Mesendoderm (in vitro differentiated cells): Measurements from ENCODE around the gene YIF1B.

Source experiments
- DNase-seq: peaks from one replicate; pipeline ENCODE4 v3.0.0; 2013
- H2AK5ac ChIP-seq: 2 replicates; pipeline ENCODE4 v1.6.1; 2013; ENCODE audit warnings: low read length, inconsistent platforms
- H2BK120ac ChIP-seq: 2 replicates; pipeline ENCODE4 v1.6.1; 2013; ENCODE audit warnings: low read depth, mild to moderate bottlenecking, low read length, moderate library complexity, mixed read lengths
- H2BK15ac ChIP-seq: replicated peaks from 2 replicates; pipeline ENCODE4 v1.6.1; 2013; ENCODE audit warnings: low read depth, mild to moderate bottlenecking, moderate library complexity
- H2BK5ac ChIP-seq: 2 replicates; pipeline ENCODE4 v1.6.1; 2013; ENCODE audit warnings: low read length, inconsistent platforms
- H3K18ac ChIP-seq: 2 replicates; pipeline ENCODE4 v1.6.1; 2013; ENCODE audit warnings: mild to moderate bottlenecking, low read length, mixed read lengths
- H3K23ac ChIP-seq: one replicate; pipeline ENCODE4 v1.6.1; 2013; ENCODE audit warnings: low read length
- H3K27ac ChIP-seq: 2 replicates; pipeline ENCODE4 v1.5.1; 2013; ENCODE audit warnings: low read depth, mild to moderate bottlenecking, inconsistent platforms, low read length, moderate library complexity
- H3K27me3 ChIP-seq: 2 replicates; pipeline ENCODE4 v1.6.1; 2013; ENCODE audit warnings: low read length, control low read depth, mild to moderate bottlenecking, inconsistent platforms; ENCODE audit not compliant: insufficient read depth, poor library complexity
- H3K36me3 ChIP-seq: 2 replicates; pipeline ENCODE4 v1.6.1; 2013; ENCODE audit warnings: low read length, inconsistent platforms; ENCODE audit not compliant: control insufficient read depth, insufficient read depth
- H3K4ac ChIP-seq: one replicate; pipeline ENCODE4 v1.6.1; 2013; ENCODE audit warnings: low read depth, mild to moderate bottlenecking, low read length, moderate library complexity
- H3K4me1 ChIP-seq: 2 replicates; pipeline ENCODE4 v1.6.1; 2013; ENCODE audit warnings: low read depth, low read length, inconsistent platforms; ENCODE audit not compliant: control insufficient read depth
- H3K4me2 ChIP-seq: 2 replicates; pipeline ENCODE4 v1.6.1; 2013; ENCODE audit warnings: low read length
- H3K4me3 ChIP-seq: 2 replicates; pipeline ENCODE4 v1.5.1; 2013; ENCODE audit warnings: mild to moderate bottlenecking, low read length
- H3K56ac ChIP-seq: one replicate; pipeline ENCODE4 v1.6.1; 2013; ENCODE audit warnings: low read length
- H3K79me1 ChIP-seq: 2 replicates; pipeline ENCODE4 v1.6.1; 2013; ENCODE audit warnings: low read length, inconsistent platforms
- H3K79me2 ChIP-seq: 2 replicates; pipeline ENCODE4 v1.6.1; 2013; ENCODE audit warnings: mild to moderate bottlenecking, low read length; ENCODE audit not compliant: control insufficient read depth, insufficient read depth
- H3K9ac ChIP-seq: 2 replicates; pipeline ENCODE4 v1.6.1; 2013; ENCODE audit warnings: low read length, inconsistent platforms
- H4K5ac ChIP-seq: one replicate; pipeline ENCODE4 v1.6.1; 2013; ENCODE audit warnings: low read length
- H4K8ac ChIP-seq: one replicate; pipeline ENCODE4 v1.6.1; 2013; ENCODE audit warnings: low read depth, mild to moderate bottlenecking, control low read depth, low read length, moderate library complexity
- WGBS: extraction: QIAGEN DNeasy Blood & Tissue Kit; methylation state at CpG from one replicate; pipeline ENCODE4 v1.1.7; 2013; ENCODE audit warnings: low lambda C conversion rate, missing lambda C conversion rate; ENCODE audit not compliant: insufficient coverage; ENCODE audit errors: extremely low coverage; 5-methylcytosine and 5-hydroxymethylcytosine counted together

Gene YIF1B

DNA sequence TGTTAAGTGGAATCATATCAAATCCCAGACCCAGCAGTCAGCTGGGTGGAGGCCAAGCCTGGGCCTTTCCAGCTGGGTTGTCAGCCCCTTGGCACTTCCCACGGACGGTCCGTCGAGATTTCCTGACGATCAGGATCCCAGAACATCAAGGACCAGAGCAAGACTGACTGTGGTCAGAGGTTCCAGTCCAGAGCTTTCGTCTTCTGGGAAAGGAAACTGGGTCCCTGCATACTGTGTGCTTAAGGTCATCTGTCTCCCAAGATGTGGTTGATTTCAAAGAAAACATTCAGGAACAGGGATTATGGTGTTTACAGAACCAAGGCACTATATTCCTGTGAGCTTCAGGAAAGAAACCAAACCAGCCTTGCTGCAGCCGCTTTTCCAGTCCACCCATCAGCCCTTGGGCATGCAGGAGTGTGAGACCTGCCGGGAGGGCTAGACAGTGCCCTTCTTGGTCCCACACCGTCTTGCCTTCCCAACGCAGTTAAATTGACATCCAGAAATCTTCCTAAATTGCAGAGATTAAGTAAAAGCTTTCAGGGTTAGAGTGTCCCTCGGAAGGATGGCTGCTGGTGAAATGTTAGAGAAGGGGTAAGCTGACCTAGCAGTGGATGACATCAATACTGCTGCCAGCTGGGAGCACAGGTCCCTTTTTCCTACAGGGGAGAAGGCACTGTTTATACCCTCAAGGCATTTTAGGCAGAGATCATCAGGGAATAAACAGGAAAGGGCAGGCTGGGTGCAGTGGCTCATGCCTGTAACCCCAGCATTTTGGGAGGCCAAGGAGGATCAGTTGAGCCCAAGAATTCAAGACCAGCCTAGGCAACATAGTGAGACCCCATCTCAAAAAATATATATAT is 16.7 kb downstream of the YIF1B start:
- Histone ChIP-seq H3K56ac (no peak overlapping the region), H3K79me2 (no peaks in the 10 kb centered on the region), H3K4me1 (no peaks in the 10 kb centered on the region), H3K4me2 (no peak overlapping the region), H4K5ac (no peak overlapping the region), H3K4me3 (no peak overlapping the region), H2BK5ac (no peak overlapping the region), H3K27ac (no peak overlapping the region), H3K23ac (no peak overlapping the region), H3K18ac (no peak overlapping the region), H3K79me1 (no peaks in the 10 kb centered on the region), H2BK120ac (no peak overlapping the region), H3K27me3 (no peaks in the 10 kb centered on the region), H2AK5ac (no peak overlapping the region), H3K4ac (no peak overlapping the region), H2BK15ac (no peak overlapping the region), H3K9ac (no peak overlapping the region), H3K36me3 (peaks cover 1% of the 10 kb centered on the region), H4K8ac (no peak overlapping the region)
- no CpG with 5 or more reads among the region's 11 CpGs for WGBS
- no peak for DNase-seq

- H2BK120ac ChIP-seq, result no peak overlapping the region
- H3K27me3 ChIP-seq, result no peaks in the 10 kb centered on the region
- no peak overlapping the region for H2BK15ac ChIP-seq
- H2BK5ac ChIP-seq, result no peak overlapping the region
- no peak overlapping the region for H3K4me2 ChIP-seq
- no peak overlapping the region for H3K23ac ChIP-seq
- no peaks in the 10 kb centered on the region for H3K79me1 ChIP-seq
- no peak overlapping the region for H3K4ac ChIP-seq
- H4K5ac ChIP-seq, result no peak overlapping the region
- no peak for DNase-seq
- H4K8ac ChIP-seq, result no peak overlapping the region
- no CpG with 5 or more reads among the region's 8 CpGs for WGBS
- no peak overlapping the region for H3K4me3 ChIP-seq
- peaks cover 6% of the 10 kb centered on the region for H3K36me3 ChIP-seq
- no peaks in the 10 kb centered on the region for H3K4me1 ChIP-seq
- H2AK5ac ChIP-seq, result no peak overlapping the region
- no peak overlapping the region for H3K27ac ChIP-seq
- H3K9ac ChIP-seq, result no peak overlapping the region
- no peaks in the 10 kb centered on the region for H3K79me2 ChIP-seq
- no peak overlapping the region for H3K18ac ChIP-seq
- no peak overlapping the region for H3K56ac ChIP-seq
Measured at GRCh38 chr19:38294090-38294489, 21.7 kb downstream of the YIF1B start.

GRCh38 chr19:38293281-38293680 is 22.5 kb downstream of the YIF1B start:
- H3K56ac ChIP-seq, result no peak overlapping the region
- H4K8ac ChIP-seq, result no peak overlapping the region
- H3K79me1 ChIP-seq, result no peaks in the 10 kb centered on the region
- no peak overlapping the region for H3K4me2 ChIP-seq
- no peak overlapping the region for H2BK120ac ChIP-seq
- H3K23ac ChIP-seq, result no peak overlapping the region
- no CpG with 5 or more reads among the region's 9 CpGs for WGBS
- H3K4ac ChIP-seq, result no peak overlapping the region
- no peak overlapping the region for H3K4me3 ChIP-seq
- H4K5ac ChIP-seq, result no peak overlapping the region
- DNase-seq, result no peak
- no peaks in the 10 kb centered on the region for H3K79me2 ChIP-seq
- H3K18ac ChIP-seq, result no peak overlapping the region
- no peak overlapping the region for H3K9ac ChIP-seq
- no peak overlapping the region for H3K27ac ChIP-seq
- H2BK15ac ChIP-seq, result no peak overlapping the region
- H2AK5ac ChIP-seq, result no peak overlapping the region
- no peaks in the 10 kb centered on the region for H3K4me1 ChIP-seq
- H3K36me3 ChIP-seq, result peaks cover 8% of the 10 kb centered on the region
- no peaks in the 10 kb centered on the region for H3K27me3 ChIP-seq
- no peak overlapping the region for H2BK5ac ChIP-seq

- Histone ChIP-seq H3K79me2 (no peaks in the 10 kb centered on the region), H3K4me3 (no peak overlapping the region), H2AK5ac (no peak overlapping the region), H2BK5ac (no peak overlapping the region), H2BK15ac (no peak overlapping the region), H3K4me1 (no peaks in the 10 kb centered on the region), H4K8ac (no peak overlapping the region), H3K56ac (no peak overlapping the region), H3K23ac (no peak overlapping the region), H3K9ac (no peak overlapping the region), H3K79me1 (no peaks in the 10 kb centered on the region), H3K36me3 (peaks cover 8% of the 10 kb centered on the region), H2BK120ac (no peak overlapping the region), H3K18ac (no peak overlapping the region), H3K4me2 (no peak overlapping the region), H3K27ac (no peak overlapping the region), H4K5ac (no peak overlapping the region), H3K27me3 (no peaks in the 10 kb centered on the region), H3K4ac (no peak overlapping the region)
- DNase-seq, result no peak
- WGBS, result no CpG with 5 or more reads among the region's 15 CpGs
Measured at GRCh38 chr19:38291855-38292254, 23.9 kb downstream of the YIF1B start.

DNA sequence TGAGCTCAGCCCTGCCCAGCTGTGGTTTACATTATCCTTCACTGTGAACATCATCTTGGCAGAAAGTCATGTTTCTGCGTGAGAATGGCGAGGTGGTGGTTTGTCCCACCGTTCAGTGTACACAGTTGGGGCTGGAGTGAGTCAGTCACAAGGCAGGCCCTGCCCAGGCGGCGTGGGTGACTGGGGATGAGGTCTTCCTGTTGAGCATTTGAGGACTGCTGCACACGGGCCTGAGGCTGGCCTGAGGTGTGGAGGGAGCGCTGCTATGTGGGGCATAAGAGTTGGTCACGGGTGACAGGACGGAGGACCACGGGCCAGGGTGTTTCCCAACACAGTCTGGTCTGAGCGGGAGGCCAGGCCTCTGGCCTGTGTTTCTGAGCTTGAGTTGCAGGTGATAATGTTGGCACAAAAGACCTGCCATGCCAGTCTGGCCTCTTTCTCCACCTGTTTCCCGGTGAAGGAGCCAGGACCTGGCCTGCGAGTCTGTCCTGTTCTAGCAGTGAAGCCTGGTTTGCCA is 25.1 kb downstream of the YIF1B start:
- H2BK15ac ChIP-seq, result no peak overlapping the region
- no peak overlapping the region for H3K9ac ChIP-seq
- H3K18ac ChIP-seq, result no peak overlapping the region
- peaks cover 2% of the 10 kb centered on the region for H3K79me1 ChIP-seq
- WGBS, result no CpG with 5 or more reads among the region's 13 CpGs
- H3K27ac ChIP-seq, result no peak overlapping the region
- H2AK5ac ChIP-seq, result no peak overlapping the region
- no peak overlapping the region for H2BK5ac ChIP-seq
- no peaks in the 10 kb centered on the region for H3K4me1 ChIP-seq
- no peaks in the 10 kb centered on the region for H3K79me2 ChIP-seq
- H3K36me3 ChIP-seq, result peaks cover 10% of the 10 kb centered on the region
- no peak overlapping the region for H3K4me3 ChIP-seq
- H3K27me3 ChIP-seq, result no peaks in the 10 kb centered on the region
- H4K8ac ChIP-seq, result no peak overlapping the region
- no peak overlapping the region for H3K23ac ChIP-seq
- no peak overlapping the region for H3K56ac ChIP-seq
- no peak overlapping the region for H2BK120ac ChIP-seq
- H3K4me2 ChIP-seq, result no peak overlapping the region
- no peak for DNase-seq
- no peak overlapping the region for H3K4ac ChIP-seq
- no peak overlapping the region for H4K5ac ChIP-seq
